GM20000 (cell line): ENCODE results near the gene RAB28.

Experiments
- DNase-seq: peaks from one replicate; pipeline ENCODE4 v3.0.0; 2012; ENCODE audit warnings: low spot score
- TF ChIP-seq, protein P1 (sequence below): IDR thresholded peaks from 2 replicates; pipeline ENCODE4 v1.5.1; 2012; ENCODE audit warnings: mild to moderate bottlenecking, control low read depth; ENCODE audit errors: extremely low read depth, missing control alignments

The RAB28 gene

DNA sequence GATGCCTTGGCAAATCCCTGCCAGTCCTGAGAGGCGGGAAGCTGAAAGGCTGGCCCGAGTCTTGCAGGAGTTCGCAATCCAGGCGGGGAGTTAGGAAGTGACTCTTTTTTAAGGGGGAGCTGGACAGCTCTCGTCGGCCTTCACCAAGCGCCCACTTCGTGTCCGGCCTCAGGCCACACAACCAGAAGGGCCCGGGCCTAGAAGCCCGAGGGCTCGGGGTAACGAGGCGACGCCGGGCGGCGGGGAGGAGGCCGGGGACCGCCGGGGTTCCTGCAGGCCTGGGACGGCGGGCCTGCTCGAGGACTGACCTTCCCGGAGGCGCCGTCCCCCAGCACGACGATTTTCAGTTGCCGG, 395 bp downstream of the RAB28 start:
- TF ChIP-seq, protein P1, sequence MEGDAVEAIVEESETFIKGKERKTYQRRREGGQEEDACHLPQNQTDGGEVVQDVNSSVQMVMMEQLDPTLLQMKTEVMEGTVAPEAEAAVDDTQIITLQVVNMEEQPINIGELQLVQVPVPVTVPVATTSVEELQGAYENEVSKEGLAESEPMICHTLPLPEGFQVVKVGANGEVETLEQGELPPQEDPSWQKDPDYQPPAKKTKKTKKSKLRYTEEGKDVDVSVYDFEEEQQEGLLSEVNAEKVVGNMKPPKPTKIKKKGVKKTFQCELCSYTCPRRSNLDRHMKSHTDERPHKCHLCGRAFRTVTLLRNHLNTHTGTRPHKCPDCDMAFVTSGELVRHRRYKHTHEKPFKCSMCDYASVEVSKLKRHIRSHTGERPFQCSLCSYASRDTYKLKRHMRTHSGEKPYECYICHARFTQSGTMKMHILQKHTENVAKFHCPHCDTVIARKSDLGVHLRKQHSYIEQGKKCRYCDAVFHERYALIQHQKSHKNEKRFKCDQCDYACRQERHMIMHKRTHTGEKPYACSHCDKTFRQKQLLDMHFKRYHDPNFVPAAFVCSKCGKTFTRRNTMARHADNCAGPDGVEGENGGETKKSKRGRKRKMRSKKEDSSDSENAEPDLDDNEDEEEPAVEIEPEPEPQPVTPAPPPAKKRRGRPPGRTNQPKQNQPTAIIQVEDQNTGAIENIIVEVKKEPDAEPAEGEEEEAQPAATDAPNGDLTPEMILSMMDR: no peak
- no peak for DNase-seq

DNA sequence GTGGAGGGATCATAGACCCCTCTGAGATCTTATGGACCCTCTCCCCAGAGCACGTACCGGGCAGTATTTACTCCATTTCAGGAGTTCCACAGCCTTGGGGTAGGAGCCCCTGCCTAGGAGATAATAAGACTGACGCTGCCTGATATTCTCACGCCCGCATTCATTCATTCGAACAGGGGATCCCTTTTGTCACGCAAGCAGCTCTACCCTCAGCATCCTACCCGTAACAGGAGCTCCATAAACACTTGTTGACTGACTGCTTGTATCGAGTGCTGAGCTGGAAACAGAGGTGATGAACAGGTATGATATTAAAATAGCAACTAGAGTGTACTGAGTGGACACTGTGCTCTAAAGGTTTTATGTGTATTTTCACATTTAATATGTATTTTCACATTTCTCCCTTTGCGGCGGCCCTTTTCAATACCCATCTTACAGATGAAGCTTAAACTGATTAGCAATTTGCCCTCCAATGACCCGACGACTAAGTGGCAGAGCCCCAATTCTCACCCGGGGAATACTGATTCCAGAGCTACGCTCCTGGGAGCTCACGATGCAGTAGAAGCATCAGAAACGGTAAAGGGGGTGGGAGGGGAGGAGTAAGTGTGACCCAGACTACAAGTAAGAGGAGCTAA, 888 bp downstream of the RAB28 start:
- no peak for DNase-seq
- TF ChIP-seq, protein P1: no peak

DNA sequence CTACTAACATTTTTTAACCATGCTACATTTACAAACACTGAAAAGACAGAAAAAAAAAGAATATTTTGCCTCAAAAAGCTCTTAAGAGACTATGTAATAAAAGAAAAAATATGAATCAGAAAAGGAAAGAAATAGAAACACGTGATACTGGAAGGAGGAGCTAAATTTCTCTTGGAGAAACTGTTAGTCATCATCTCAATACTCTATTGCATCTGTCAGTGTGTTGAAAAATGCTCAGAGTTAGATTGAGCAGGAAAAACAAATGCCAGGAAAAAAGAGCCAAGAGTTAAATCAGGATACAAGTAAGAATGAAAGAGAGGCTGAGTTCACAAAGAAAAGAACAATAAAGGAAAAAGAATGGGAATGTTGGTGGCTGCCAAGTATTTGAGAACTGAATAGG, 2.6 kb downstream of the RAB28 start:
- TF ChIP-seq, protein P1: no peak
- no peak for DNase-seq

DNA sequence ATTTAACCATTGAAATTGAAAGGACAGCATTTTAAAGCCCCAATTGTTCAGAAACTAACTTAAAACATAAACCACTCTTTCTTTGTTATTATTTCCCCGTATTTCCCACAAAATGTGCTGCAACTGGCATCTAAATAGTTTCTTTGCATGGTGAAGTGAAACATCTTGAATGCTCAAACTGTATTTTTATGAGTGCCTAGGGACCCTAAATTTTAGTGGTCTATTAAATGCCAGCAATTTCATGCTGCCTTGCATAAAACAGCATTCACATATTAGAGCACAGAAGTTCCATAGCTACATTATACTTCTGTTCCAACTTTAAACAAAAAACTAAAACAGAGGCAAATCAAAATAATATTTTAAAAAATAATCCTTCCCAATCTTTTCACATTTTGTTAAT, 5.4 kb downstream of the RAB28 start:
- TF ChIP-seq, protein P1: no peak

DNA sequence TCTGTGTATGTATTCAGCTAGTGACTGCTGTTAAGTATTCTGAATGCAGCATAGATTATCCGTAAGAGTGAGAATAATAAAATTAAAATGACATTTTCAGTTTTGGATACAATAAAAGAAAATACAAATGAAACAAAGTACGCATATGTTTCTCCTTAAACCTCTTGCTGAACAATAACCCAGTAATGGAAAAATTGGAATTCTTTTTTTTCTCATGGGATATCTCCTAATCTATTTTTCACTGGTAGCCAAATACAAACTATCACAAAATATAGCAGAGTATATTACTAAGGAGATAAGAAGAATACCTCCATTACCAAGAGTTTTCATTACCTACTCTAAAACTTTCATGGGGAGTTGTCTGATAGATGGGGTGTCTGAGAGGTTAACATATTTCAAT, 6.0 kb downstream of the RAB28 start:
- TF ChIP-seq, protein P1: no peak
- DNase-seq: no peak

More for the DNA sequence above, 5.4 kb downstream of the RAB28 start:
- no peak for DNase-seq

DNA sequence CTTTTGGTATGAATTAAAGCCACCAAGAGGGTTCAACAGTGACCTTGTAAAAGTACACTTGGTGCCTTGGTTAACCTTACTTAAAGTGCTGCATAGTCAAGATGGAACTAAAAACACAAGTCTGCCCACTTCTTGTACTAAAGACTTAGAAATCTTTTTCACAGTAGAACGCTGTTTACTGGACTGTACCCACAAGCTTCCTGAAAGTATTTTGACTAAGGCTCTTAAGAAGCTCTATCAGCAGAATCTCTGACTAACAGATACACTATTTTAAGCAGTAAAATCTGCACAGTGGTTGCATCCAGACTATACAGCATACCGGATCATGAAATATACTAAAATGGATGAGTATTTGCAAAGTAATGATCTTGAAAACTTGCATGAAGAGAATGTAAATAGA, 7.2 kb downstream of the RAB28 start:
- no peak for DNase-seq
- TF ChIP-seq, protein P1: no peak

DNA sequence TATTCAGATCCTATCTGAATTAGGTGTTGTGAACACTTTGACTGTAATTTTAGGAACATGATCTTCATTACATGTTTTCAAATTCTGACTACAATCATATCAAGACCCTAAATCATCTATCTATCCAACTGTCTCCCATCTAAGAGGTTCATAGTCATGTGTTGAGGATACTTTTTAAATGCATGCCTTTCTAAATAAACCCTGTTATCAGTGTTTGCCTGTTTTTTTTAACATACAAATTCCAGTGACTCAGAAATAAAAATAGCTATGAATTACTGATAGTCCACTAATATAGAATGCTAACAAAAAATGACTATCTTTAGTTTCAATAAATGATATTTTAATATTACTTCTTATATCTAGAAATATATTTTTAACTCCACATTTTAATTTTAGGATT, 8.0 kb downstream of the RAB28 start:
- TF ChIP-seq, protein P1: no peak
- DNase-seq: no peak

DNA sequence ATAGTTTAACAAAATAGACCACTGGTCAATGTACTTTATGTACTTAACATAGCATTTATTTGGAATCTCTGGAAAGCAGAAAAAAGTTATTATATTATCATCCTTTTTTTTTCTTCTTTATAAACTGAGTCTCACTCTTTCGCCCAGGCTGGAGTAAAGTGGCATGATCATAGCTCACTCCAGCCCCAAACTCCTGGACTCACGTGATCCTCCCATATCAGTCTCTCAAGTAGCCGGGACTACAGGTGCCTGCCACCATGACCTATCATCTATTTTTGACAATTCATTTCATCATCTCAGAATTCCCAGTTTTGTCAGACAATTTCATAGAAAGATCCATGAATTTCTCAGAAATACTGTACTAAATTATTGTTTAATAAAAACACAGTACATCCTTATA, 12.7 kb downstream of the RAB28 start:
- no peak for DNase-seq
- TF ChIP-seq, protein P1: no peak
